ENCODE data around the gene RNF167. TPM values are rescaled to one million over a fixed set of nuclear protein-coding genes. Genes with fewer than 3 reads are reported as not detected.

Gene RNF167
- total RNA-seq, 2 donors from 2014 or later = 120 to 123 TPM

GRCh38 chr17:4978726-4979125, 38.7 kb downstream of the RNF167 start:
- H3K4me1 Mint-ChIP-seq = peaks cover 8% of the 10 kb centered on the region
- Histone ChIP-seq H3K36me3 (ENCODE audit: control insufficient read depth, insufficient read depth, low read length) (peaks cover 31% of the 10 kb centered on the region), H3K9ac (ENCODE audit: extremely low read depth, low read length, poor library complexity, severe bottlenecking) (no peak overlapping the region), H3K27ac (ENCODE audit: low read depth, low read length) (no peak overlapping the region), H3K4me1 (ENCODE audit: control insufficient read depth, insufficient read depth, low read length) (peaks cover 3% of the 10 kb centered on the region), H3K9me3 (ENCODE audit: control insufficient read depth, low read length) (no peaks in the 10 kb centered on the region), H3K4me3 (ENCODE audit: low read length) (no peak overlapping the region), H3K27me3 (ENCODE audit: control insufficient read depth, insufficient read depth, low read length, poor library complexity, severe bottlenecking) (peaks cover 13% of the 10 kb centered on the region)
- TF ChIP-seq, protein P1, sequence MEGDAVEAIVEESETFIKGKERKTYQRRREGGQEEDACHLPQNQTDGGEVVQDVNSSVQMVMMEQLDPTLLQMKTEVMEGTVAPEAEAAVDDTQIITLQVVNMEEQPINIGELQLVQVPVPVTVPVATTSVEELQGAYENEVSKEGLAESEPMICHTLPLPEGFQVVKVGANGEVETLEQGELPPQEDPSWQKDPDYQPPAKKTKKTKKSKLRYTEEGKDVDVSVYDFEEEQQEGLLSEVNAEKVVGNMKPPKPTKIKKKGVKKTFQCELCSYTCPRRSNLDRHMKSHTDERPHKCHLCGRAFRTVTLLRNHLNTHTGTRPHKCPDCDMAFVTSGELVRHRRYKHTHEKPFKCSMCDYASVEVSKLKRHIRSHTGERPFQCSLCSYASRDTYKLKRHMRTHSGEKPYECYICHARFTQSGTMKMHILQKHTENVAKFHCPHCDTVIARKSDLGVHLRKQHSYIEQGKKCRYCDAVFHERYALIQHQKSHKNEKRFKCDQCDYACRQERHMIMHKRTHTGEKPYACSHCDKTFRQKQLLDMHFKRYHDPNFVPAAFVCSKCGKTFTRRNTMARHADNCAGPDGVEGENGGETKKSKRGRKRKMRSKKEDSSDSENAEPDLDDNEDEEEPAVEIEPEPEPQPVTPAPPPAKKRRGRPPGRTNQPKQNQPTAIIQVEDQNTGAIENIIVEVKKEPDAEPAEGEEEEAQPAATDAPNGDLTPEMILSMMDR (conservative IDR thresholded peaks at IDR 0.05) = no peak
- no peaks in the 10 kb centered on the region for H3K9me3 Mint-ChIP-seq
- no peak overlapping the region for H3K27ac Mint-ChIP-seq
- peaks cover 35% of the 10 kb centered on the region for H3K36me3 Mint-ChIP-seq (ENCODE audit: low read depth)
- no peak overlapping the region for H3K4me3 Mint-ChIP-seq
- peaks cover 61% of the 10 kb centered on the region for H3K27me3 Mint-ChIP-seq (ENCODE audit: insufficient read depth)
- DNase-seq = no peak

GRCh38 chr17:4980644-4981216, 40.7 kb downstream of the RNF167 start:
- Histone ChIP-seq H3K36me3 (ENCODE audit: control insufficient read depth, insufficient read depth, low read length) (peaks cover 29% of the 10 kb centered on the region), H3K4me1 (ENCODE audit: control insufficient read depth, insufficient read depth, low read length) (peaks cover 3% of the 10 kb centered on the region), H3K4me3 (ENCODE audit: low read length) (no peak overlapping the region), H3K27ac (ENCODE audit: low read depth, low read length) (no peak overlapping the region), H3K9me3 (ENCODE audit: control insufficient read depth, low read length) (no peaks in the 10 kb centered on the region), H3K27me3 (ENCODE audit: control insufficient read depth, insufficient read depth, low read length, poor library complexity, severe bottlenecking) (peaks cover 13% of the 10 kb centered on the region), H3K9ac (ENCODE audit: extremely low read depth, low read length, poor library complexity, severe bottlenecking) (no peak overlapping the region)
- 48 to 58% methylated on average over 3 to 6 of the region's 6 CpGs for WGBS, 2 experiments (ENCODE audit: insufficient coverage in 1 of 2, insufficient read length in 1 of 2)
- no peaks in the 10 kb centered on the region for H3K9me3 Mint-ChIP-seq
- H3K27me3 Mint-ChIP-seq (ENCODE audit: insufficient read depth) = peaks cover 50% of the 10 kb centered on the region
- no peak overlapping the region for H3K27ac Mint-ChIP-seq
- peak; percentile 88 for DNase-seq
- peaks cover 8% of the 10 kb centered on the region for H3K4me1 Mint-ChIP-seq
- TF ChIP-seq, protein P1 (conservative IDR thresholded peaks at IDR 0.05) = peak; percentile 84
- no peak overlapping the region for H3K4me3 Mint-ChIP-seq
- peaks cover 31% of the 10 kb centered on the region for H3K36me3 Mint-ChIP-seq (ENCODE audit: low read depth)

DNA sequence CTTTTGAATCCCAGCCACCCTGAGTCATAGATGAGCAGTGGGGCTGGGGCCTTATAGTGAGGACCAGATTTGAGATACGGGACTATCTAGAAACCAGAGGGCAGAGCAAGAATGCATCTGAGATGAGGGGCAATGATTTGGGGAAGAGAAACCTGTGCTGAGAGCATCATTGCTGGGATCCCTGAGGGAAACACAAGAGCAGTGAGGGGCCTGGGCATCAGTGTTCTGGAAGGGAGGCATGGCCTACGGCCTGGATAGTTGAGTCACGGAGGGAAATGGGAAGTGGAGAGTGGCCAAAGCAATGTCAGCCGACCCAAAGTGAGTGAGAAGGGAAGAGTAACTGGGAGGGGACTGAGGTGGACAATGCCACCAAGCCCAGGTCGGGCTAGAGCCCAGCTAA, 42.2 kb downstream of the RNF167 start:
- Histone ChIP-seq H3K27me3 (ENCODE audit: control insufficient read depth, insufficient read depth, low read length, poor library complexity, severe bottlenecking) (peaks cover 13% of the 10 kb centered on the region), H3K36me3 (ENCODE audit: control insufficient read depth, insufficient read depth, low read length) (peaks cover 22% of the 10 kb centered on the region), H3K27ac (ENCODE audit: low read depth, low read length) (no peak overlapping the region), H3K4me3 (ENCODE audit: low read length) (no peak overlapping the region), H3K9me3 (ENCODE audit: control insufficient read depth, low read length) (no peaks in the 10 kb centered on the region), H3K4me1 (ENCODE audit: control insufficient read depth, insufficient read depth, low read length) (peaks cover 3% of the 10 kb centered on the region), H3K9ac (ENCODE audit: extremely low read depth, low read length, poor library complexity, severe bottlenecking) (no peak overlapping the region)
- Mint-ChIP-seq H3K4me3 (no peak overlapping the region), H3K27ac (no peak overlapping the region), H3K4me1 (peaks cover 14% of the 10 kb centered on the region), H3K36me3 (ENCODE audit: low read depth) (peaks cover 26% of the 10 kb centered on the region), H3K27me3 (ENCODE audit: insufficient read depth) (peaks cover 50% of the 10 kb centered on the region), H3K9me3 (no peaks in the 10 kb centered on the region)
- TF ChIP-seq, protein P1 (conservative IDR thresholded peaks at IDR 0.05) = no peak
- WGBS, 2 experiments (ENCODE audit: insufficient coverage in 1 of 2, insufficient read length in 1 of 2) = 72 to 73% methylated on average over 5 of the region's 5 CpGs
- no peak for DNase-seq
